Stimulated activated CD8-positive, alpha-beta memory T cell treated with anti-CD3 and anti-CD28 coated beads, Interleukin-12 subunit alpha, Interleukin-12 subunit beta, amount 100 ng/mL, for 24 hours (primary cell): ENCODE measurements around the gene OXER1.

ENCODE experiments used
- DNase-seq: peaks from one replicate; pipeline ENCODE4 v3.0.0-alpha.2; 2020; ENCODE audit errors: extremely low read depth

The OXER1 gene, protein sequence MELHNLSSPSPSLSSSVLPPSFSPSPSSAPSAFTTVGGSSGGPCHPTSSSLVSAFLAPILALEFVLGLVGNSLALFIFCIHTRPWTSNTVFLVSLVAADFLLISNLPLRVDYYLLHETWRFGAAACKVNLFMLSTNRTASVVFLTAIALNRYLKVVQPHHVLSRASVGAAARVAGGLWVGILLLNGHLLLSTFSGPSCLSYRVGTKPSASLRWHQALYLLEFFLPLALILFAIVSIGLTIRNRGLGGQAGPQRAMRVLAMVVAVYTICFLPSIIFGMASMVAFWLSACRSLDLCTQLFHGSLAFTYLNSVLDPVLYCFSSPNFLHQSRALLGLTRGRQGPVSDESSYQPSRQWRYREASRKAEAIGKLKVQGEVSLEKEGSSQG

DNA sequence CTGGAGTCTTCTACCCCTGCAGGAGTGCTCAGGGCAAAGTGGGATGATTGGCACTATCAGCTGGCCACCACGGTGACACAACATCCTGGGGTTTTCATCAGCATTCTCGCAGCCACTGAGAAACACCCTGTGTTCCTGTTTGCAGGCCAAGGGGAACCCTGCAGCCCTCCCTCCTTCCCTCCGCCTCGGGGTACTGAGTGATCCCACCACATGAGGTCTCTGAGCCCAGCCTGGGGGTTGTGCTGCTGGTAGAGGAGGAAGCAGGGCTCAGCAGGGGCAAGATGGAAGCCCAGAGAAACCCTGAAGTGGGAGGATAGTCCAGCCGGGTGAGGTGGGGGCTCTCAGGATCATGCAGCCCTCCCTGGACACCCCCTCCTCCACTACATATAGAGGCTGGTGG is at the start of gene OXER1:
TSS of gene OXER1 (minus strand) at position 40 of the 400 bp plus-strand sequence. CDS start 73 bp downstream, outside the sequence.
- no peak for DNase-seq

DNA sequence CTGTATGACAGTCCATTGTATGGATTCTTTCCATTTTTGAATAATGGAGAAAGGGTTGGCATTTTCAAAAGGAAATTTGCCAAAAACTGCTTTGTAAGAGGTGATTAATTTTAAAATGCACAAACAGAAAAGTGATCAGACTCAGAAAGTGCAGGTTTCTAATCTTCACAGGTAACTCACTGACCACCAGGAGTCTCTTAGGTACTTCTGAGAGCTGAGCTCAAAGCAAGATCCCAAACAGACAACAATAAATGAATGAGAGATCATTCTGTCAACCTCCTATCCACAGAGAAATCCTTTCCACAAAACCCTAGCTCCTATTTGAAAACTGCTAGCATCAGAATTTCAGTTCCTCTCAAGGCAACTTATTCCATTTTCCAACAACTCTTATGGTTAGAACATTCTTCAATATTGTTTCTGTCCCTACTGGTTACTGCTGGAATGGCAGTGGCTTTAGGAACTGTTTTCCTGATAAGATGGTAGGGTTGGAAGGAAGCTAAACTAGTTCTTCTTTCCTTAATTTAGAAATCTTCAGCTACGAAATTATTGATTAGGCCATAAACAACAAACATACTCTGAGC is 49.1 kb upstream of the OXER1 start:
- DNase-seq: no peak

DNA sequence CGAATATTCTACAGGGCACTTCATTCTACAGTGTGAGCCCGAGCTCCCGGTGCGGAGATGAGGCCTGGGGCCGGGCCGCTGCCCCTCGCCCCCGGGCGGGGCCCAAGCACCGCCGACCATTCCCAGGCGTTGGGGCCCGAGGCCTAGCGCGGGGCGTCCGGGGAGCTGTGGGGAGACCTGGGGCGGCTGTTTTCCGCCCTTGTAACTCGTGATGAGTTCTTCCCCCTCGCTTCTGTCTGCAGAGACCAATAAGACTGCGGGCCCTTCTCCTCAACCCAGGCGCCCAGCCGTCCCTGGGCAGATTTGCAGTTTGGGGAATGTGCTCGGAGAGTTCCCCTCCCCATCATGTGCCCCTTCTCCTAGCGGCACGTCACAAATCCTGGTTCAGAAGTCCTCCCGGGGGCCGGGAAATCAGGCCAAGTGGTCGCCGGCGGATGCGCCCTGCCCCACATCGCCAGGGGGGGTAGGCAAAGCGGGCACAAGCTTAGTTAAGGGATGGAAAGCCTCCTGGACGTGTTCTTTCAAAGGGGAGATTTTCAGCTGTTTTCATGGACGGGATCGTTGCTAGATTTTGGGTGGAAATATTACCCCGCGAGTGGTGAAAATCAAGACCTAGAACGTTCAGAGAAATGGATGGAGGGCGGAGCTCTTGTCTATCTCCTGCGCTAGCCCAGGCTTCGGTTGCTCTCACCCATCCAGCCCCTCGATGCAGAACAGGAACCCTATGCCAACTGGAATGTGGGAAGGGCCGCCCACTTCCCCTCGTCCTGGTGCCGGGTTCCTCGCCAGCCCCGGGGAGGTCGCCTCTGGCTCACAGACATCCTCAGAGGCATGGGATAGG is 47.3 kb upstream of the OXER1 start:
- peak; percentile 10 for DNase-seq

DNA sequence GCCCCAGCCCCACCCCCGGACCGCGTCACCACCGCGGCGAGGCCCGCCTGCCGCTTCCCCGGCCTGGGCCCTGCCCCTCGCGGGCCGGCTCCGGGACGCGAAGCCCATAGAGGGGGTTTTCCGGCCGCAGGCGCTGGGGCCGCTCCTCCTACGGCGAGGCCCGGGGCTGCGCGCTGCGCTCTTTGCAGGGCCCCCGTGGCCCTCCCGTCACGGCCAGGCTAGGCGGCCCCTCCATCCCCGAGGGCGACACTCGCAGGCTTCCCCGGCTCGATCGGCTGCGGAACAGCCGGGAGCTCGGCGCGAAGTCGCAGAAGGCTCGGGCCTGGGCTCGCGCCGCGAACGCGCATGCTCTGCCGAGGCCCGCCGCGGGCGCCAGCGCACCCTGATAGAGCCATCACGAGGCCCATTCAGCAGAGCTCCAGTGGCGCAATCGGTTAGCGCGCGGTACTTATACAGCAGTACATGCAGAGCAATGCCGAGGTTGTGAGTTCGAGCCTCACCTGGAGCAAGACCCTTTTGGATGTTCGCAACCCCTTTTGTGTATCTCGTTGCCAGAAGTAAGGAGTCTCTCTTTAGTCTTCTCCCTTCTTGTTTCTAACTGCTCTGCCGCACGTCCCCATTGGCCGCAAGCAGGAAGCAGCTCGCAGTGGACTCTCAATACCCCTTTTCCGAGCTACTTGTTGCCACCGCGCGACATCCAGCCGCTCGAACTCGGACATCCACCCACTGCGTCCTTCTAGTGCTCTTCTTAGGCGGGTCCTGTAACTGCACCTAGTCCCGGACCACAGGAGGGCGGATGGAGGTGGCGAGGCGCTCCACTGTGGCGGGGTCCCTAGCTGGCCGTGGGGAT is 46.4 kb upstream of the OXER1 start:
- peak; percentile 72 for DNase-seq

DNA sequence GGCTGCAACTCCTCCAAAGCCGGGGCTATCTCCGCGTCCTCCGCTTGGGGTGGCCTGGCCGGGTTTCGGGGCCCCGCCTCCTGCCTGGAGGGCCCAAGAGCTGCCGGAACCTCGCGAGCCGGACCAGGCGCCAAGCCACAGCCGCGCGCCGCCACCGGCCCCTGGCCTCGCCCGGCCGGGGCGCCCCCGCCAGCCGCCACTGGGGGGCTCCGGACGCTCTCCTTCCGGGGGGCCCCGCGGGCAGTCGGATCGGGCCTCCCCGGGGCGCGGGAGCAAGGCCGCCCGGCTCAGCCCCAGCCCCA is 45.8 kb upstream of the OXER1 start:
- peak; percentile 14 for DNase-seq

DNA sequence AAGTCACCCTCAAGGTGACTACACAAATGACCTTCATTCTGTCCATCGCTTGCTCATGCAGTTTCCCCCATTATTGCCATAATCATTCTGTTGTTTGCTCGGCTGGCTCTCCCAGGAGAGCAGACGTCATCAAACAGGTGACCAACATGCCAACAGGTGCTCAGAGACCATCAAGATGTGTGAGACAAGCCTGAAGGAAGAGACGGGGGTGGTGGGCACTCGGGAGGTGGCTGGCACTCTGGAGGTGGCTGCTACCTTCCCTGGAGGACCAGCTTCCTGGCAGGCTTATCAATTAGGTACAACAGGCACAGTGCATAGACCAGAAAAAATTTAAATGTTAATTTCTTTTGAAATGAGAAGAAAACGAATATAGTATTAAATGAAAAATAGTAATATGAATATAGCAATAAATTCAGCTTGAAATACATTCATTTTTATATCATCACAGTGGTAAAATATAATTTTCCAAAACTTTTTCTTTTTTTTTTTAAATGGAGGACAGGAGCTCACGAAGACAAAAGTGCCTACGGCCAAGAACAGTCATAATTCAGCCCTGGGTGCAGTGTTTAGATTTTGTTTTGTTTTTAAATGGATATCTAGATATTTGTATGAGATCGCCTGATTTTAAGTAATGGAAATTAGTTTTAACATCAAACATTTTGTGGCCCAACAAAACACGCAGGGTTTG is 45.3 kb upstream of the OXER1 start:
- DNase-seq: no peak

DNA sequence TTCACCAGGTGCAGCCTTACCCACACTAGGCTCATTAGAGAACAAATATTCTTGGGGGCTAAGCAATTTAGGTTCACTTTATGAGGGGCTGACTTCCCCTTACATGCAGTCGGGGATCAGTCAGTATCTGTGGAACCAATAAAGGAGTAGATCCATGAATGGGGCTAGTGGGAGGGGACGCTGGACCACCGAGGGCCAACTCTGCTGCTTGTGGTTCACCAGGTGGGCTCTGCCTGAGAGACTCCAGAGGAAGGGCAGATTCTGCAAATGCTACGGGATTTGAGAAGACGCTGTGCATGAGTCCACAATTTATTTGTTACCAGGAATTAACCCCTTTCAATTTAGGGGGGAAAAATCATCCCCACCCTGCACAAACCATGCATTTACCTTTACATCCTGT is 44.4 kb upstream of the OXER1 start:
- DNase-seq: no peak

DNA sequence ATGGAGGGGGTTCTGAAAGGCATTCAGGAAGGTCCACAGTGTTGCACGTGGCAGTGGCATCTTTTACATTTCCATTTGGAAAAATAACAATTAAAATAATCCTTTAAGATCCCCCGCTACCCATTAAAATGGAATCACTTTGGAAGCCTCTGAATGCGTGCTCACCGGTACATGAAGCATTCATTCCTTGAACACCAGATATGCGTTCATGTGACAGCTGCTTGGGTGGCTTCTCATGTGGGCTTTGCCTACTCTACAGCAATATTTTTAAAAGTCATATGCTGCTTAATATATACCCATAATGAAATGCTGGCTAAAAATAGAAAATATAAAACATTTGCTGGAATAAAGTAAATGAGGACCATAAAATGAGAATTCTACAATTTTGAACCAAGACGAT is 42.9 kb upstream of the OXER1 start:
- DNase-seq: no peak

DNA sequence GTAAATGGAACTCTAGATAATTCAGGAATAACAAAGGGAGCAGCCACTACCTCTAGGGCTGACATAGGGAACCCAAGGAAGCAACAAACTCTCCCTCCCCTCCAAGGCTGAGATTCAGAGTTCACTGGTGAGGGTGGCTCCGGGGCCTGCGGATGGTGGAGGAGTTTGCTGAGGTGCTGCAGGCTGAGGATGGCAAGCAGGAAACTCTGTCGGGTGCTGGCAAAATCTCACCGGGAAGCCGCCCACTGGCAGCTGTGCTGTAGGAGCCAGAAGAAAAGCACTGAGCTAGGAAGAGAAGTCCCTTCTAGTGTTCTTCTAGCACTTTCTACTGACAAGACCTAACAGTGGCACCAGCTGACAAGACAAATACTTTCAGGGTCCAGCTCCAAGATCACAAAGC is 41.0 kb upstream of the OXER1 start:
- DNase-seq: no peak

DNA sequence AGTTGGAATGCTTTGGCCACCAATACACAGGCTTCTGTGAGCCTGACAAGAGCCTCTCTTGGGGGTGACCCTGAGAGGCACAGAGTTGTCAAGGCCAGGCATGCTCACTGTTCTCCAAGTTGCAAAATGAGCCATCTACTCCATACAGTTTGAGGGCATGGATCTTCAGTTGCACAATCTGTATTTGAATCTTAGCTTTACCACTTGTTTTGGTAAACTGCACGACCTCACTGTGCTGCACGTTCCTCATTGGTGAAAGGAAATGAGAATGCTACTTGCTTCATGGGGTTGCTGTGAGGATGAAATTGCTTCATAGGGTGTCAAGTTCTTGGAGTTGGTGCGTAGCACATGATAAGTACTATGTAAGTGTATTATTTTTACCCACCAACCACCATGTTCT is 40.4 kb upstream of the OXER1 start:
- no peak for DNase-seq

DNA sequence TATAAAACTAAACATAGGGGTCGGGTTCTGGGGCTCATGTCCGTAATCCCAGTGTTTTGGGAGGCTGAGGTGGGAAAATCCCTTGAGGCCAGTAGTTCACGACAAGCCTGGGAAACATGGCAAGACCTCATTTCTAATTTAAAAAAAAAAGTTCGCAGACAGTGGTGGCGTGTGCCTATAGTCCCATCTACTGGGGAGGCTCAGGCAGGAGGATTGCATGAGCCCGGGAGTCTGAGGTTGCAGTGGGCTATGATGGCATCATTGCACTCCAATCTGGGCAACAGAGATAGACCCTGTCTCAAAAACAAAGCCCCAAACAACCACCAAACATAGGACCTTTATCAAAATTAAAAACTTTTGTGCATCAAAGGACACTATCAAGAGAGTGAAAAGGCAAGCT is 38.2 kb upstream of the OXER1 start:
- no peak for DNase-seq

DNA sequence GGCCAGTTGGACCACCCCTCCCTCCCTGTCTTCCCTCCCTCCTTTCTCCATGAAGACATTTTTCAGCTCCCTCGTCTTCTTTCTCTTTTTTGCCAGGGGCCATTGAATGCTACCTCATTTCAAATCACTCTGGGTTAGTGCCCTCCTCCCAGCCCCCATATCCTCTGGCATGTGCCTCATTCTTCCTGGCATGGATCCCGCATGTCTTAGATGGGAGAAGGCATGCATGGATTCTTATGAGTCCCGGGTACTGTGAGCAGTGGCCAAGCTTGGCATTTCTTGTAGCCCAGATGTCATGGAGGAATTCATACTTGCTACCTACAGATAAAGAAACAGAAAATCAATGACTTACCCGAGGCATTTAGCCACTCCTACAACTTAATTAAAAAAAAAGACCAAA is 37.4 kb upstream of the OXER1 start:
- DNase-seq: no peak

DNA sequence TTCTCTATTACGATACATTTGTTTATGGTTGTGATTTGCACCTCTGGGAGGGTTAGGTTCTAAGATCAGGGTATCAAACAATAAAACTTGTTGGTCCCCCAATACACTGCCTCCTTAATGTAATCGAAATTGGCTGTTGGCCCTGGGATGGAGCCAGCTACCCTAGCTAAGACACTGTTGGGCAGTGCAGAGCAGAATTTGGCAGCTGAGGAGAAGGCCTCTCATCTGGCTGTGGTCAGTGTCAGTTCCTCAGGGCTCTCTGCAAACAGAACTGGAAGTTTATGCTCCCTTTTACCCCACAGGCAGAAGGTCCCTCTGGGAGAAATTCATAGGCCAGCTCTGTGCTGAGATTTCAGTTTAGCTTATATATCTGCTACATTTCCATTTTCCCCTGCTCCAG is 37.0 kb upstream of the OXER1 start:
- DNase-seq: no peak

DNA sequence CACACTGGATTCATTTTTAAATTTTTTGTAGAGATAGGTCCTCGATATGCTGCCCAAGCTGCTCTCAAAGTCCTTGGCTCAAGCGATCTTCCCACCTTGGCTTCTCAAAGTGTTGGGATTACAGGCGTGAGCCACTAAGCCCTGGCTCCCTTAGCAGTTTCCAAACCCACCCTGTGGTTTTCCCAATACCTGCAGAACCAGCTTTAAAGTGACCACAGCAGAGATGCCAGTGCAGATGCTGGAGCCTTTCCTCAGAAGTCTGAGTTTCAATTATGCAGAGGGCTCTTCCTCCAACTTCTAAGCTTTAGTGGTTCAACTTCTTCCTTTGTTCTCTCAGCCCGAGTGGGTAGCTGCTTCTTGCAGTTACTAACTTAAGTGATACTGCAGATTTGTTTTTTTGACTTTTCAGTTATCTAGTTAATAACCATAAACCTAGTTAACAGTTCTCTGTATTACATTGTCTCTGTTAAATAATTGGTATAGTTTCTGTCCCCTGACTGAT is 36.6 kb upstream of the OXER1 start:
- no peak for DNase-seq

DNA sequence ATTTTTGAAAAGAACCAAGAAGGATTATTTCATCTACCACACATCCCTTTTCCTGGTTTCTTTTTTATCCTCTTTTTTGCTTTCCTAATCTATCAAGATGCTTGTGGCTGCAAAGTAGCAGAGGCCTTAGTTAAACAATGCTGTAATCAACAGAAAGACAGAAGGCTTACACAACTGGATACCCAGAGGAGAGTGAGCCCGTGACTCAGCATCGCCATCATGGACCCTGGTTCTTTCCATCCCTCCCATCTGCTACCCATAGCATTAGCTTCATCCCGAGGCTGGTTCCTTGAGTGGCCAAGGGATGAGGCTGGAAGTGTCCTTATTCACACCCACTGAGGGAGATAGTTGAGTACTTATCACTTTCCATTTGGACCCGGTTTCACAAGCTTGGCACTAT is 35.9 kb upstream of the OXER1 start:
- no peak for DNase-seq

DNA sequence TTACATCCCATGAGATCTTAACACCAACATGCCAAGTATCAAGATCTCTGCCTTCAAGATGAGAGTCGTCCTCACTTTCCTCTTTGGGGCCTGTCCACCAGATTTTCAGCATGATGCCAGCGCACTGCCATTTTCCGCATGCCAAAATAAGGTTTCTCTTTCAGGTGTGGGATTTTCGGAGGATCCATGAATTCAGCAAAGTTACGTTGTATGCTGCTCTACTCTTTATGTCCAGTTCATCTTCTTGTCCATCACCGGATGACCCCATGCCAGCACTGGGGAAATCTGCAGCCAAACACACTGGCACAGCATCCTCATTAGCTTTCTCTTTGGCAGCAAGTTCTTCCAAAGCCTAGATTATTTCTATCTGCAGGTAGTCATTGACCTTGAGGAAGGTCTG is 33.3 kb upstream of the OXER1 start:
- no peak for DNase-seq

DNA sequence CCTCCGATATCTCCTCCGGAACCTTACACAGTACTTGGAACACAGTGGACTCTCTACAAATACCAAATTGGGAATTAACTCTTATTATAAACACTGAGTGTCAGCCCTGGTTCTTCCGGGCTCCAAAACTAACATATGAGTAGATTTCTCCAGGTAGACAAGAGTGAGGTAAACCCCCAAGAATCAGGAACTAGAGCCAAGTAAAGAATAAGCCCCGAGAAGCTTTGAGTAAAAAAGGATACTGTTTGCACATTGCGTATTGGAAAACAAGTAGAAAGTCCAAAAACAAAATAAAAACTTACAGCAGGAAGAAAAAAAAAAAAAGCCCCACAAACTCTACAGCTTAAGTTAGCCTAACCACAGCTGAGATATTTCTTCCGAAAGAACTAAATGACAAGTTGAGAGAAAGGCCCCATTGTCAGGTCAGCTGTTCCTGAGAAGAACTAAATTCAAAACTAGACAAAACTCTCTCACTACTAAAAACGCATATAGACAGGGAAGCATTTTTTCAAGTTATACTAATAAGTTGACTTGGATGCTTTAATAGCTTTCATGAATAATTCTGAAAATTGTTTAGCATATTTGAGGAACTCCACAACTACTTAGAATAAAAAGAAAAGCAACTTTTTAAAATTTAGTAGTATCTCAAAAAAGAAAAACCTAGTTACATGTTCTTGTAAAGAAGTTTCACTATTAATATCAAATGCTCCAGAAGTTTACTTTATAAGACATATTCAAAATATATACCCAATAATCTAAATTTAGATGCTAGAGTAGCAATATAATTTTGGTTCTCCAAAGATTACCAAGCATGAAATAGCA is 32.7 kb upstream of the OXER1 start:
- no peak for DNase-seq

DNA sequence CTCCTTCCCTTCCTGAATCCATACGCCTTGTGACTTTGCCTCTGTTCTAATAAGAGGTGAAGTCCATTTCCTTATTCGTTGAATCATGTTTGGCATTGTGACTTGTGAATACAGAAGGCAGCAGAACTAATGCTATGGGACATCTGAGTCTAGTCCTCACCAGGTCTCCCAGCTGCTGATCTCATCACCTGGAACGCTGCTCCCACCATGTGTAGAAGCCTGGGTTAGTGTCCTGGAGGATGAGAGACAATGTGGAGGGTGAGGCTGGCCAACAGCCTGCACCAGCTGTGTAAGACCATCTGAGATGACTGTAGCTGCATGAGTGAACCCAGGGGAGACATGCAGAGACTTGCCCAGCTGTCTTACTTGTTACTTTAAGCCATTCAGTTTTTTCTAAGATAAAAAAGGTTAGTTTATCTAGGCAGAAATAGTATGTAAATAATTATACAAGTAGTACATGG is 31.9 kb upstream of the OXER1 start:
- DNase-seq: no peak

DNA sequence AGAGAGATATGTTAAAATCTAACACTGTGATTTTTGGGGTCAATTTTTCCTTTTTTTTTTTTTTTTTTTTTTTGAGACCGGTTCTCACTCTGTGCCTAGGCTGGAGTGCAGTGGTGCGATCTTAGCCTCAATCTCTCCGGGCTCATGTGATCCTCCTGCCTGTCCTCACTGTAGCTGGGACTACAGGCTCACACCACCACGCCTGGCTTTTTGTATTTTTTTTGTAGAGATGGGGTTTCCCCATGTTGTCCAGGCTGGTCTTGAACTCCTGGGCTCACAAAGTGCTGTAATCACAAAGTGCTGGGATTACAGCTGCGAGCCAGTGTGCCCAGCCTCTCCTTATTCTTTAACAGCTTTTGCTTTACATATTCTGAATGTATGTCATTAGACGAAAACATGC is 31.3 kb upstream of the OXER1 start:
- DNase-seq: no peak
